ENCODE data around the gene ADORA2B.
"Not testable (repeated sequence)": the region's sequence is repeated elsewhere in the genome, so short reads cannot be mapped to it uniquely, and the experiment has no call there.

Gene ADORA2B

DNA sequence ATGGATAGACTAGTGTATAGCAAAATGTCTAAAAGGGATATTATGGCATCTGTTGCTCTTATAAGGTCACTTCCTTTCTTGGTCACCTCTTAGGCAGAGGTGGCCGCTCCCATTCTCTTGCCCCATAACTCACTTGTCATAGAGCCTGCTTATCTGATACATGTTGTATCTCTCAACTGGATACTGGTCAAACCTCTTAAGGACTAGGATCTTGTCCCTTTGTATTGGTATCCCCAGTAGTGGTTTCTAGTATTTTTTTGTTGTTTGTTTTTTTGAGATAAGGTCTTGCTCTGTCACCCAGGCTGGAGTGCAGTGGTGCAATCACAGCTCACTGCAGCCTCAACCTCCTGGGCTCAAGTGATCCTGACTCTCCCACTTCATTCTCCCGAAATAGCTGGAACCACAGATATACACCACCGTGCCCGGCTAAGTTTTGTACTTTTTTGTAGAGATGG, 27.6 kb downstream of the ADORA2B start:
- Histone ChIP-seq H3K4me3 (ENCODE audit: low read depth in 1 of 2, low read length in 2 of 2) (no peak overlapping the region), H3K9me3 (ENCODE audit: low read length) (no peaks in the 10 kb centered on the region), H3K36me3 (ENCODE audit: insufficient read depth, low read length) (peaks cover 23% of the 10 kb centered on the region), H3K9ac (ENCODE audit: low read length) (no peak overlapping the region), H3K27ac (ENCODE audit: low read depth, low read length) (no peak overlapping the region), H3K4me1 (ENCODE audit: insufficient read depth, low read length) (peaks cover 8% of the 10 kb centered on the region), H3K27me3 (ENCODE audit: control insufficient read depth in 1 of 2, insufficient read depth in 2 of 2, low read length in 2 of 2) (no peaks in the 10 kb centered on the region)

GRCh38 chr17:15973016-15973415, 28.1 kb downstream of the ADORA2B start:
- peaks cover 8% of the 10 kb centered on the region for H3K4me1 ChIP-seq (ENCODE audit: insufficient read depth, low read length)
- H3K36me3 ChIP-seq (ENCODE audit: insufficient read depth, low read length), result peaks cover 27% of the 10 kb centered on the region
- no peaks in the 10 kb centered on the region for H3K9me3 ChIP-seq (ENCODE audit: low read length)

DNA sequence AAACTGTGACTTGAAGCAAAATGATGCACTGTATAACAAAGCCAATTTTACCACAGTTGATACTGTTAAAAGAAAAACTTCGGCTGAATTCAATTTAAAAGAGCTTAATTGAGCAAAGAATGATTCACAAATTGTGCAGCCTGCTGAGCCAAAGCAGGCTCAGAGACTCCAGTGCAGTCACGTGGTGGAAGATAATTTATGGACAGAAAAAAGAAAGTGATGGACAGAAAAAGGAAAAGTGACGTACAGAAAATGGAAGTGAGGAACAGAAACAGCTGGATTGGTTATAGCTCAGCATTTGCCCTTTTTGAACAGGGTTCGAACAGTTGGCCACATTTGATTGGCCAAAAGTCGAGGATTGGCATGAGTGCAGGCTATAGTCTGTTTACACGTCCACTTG, 28.9 kb downstream of the ADORA2B start:
- H3K9me3 ChIP-seq (ENCODE audit: low read length), result no peaks in the 10 kb centered on the region
- H3K4me3 ChIP-seq (ENCODE audit: low read depth in 1 of 2, low read length in 2 of 2), result no peak overlapping the region
- no peak overlapping the region for H3K9ac ChIP-seq (ENCODE audit: low read length)
- no peaks in the 10 kb centered on the region for H3K27me3 ChIP-seq (ENCODE audit: control insufficient read depth in 1 of 2, insufficient read depth in 2 of 2, low read length in 2 of 2)
- H3K27ac ChIP-seq (ENCODE audit: low read depth, low read length), result no peak overlapping the region
- H3K36me3 ChIP-seq (ENCODE audit: insufficient read depth, low read length), result peaks cover 28% of the 10 kb centered on the region
- peaks cover 8% of the 10 kb centered on the region for H3K4me1 ChIP-seq (ENCODE audit: insufficient read depth, low read length)

More at GRCh38 chr17:15973016-15973415, 28.1 kb downstream of the ADORA2B start:
- Histone ChIP-seq H3K4me3 (ENCODE audit: low read depth in 1 of 2, low read length in 2 of 2) (no peak overlapping the region), H3K9ac (ENCODE audit: low read length) (no peak overlapping the region), H3K27ac (ENCODE audit: low read depth, low read length) (no peak overlapping the region), H3K27me3 (ENCODE audit: control insufficient read depth in 1 of 2, insufficient read depth in 2 of 2, low read length in 2 of 2) (no peaks in the 10 kb centered on the region)

- Histone ChIP-seq H3K4me1 (ENCODE audit: insufficient read depth, low read length) (peaks cover 8% of the 10 kb centered on the region), H3K36me3 (ENCODE audit: insufficient read depth, low read length) (peaks cover 51% of the 10 kb centered on the region), H3K9ac (ENCODE audit: low read length) (no peak overlapping the region), H3K9me3 (ENCODE audit: low read length) (no peaks in the 10 kb centered on the region), H3K4me3 (ENCODE audit: low read depth in 1 of 2, low read length in 2 of 2) (no peak overlapping the region), H3K27ac (ENCODE audit: low read depth, low read length) (no peak overlapping the region), H3K27me3 (ENCODE audit: control insufficient read depth in 1 of 2, insufficient read depth in 2 of 2, low read length in 2 of 2) (no peaks in the 10 kb centered on the region)
Observed at GRCh38 chr17:15977894-15978293, 33.0 kb downstream of the ADORA2B start.

- Histone ChIP-seq H3K9me3 (ENCODE audit: low read length) (no peaks in the 10 kb centered on the region), H3K27ac (ENCODE audit: low read depth, low read length) (no peak overlapping the region), H3K36me3 (ENCODE audit: insufficient read depth, low read length) (peaks cover 51% of the 10 kb centered on the region), H3K9ac (ENCODE audit: low read length) (no peak overlapping the region), H3K27me3 (ENCODE audit: control insufficient read depth in 1 of 2, insufficient read depth in 2 of 2, low read length in 2 of 2) (no peaks in the 10 kb centered on the region), H3K4me1 (ENCODE audit: insufficient read depth, low read length) (peaks cover 8% of the 10 kb centered on the region), H3K4me3 (ENCODE audit: low read depth in 1 of 2, low read length in 2 of 2) (no peak overlapping the region)
Observed at GRCh38 chr17:15978606-15979005, 33.7 kb downstream of the ADORA2B start.

- H3K4me3 ChIP-seq (ENCODE audit: low read depth in 1 of 2, low read length in 2 of 2); H3K9ac ChIP-seq (ENCODE audit: low read length); H3K27ac ChIP-seq (ENCODE audit: low read depth, low read length); H3K27me3 ChIP-seq (ENCODE audit: control insufficient read depth in 1 of 2, insufficient read depth in 2 of 2, low read length in 2 of 2); H3K4me1 ChIP-seq (ENCODE audit: insufficient read depth, low read length); H3K9me3 ChIP-seq (ENCODE audit: low read length): not testable (repeated sequence)
- peaks cover 53% of the 10 kb centered on the region for H3K36me3 ChIP-seq (ENCODE audit: insufficient read depth, low read length)
Observed at GRCh38 chr17:15979013-15979412, 34.1 kb downstream of the ADORA2B start.

DNA sequence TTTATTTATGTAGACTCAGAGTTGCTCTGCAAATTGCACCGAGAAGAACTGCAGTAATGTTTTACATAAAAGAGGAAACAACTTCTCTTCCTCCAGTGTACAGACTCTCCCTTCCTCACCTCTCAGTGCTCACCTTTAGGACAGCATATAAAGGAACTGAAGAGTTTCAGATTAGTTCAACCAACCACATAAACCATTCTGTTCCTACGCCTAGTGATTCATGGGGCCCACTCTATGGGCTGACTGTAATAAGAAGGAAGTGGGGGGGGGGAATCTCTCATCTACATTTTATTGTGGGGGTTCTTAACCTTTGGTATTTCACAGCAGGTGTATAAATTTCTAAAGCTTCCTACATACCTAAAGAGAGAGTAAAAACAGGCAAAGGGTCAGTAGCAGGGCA, 36.3 kb downstream of the ADORA2B start:
- no peak overlapping the region for H3K27ac ChIP-seq (ENCODE audit: low read depth, low read length)
- H3K27me3 ChIP-seq (ENCODE audit: control insufficient read depth in 1 of 2, insufficient read depth in 2 of 2, low read length in 2 of 2), result no peaks in the 10 kb centered on the region
- H3K9ac ChIP-seq (ENCODE audit: low read length), result no peak overlapping the region
- peaks cover 8% of the 10 kb centered on the region for H3K4me1 ChIP-seq (ENCODE audit: insufficient read depth, low read length)
- peaks cover 51% of the 10 kb centered on the region for H3K36me3 ChIP-seq (ENCODE audit: insufficient read depth, low read length)
- no peak overlapping the region for H3K4me3 ChIP-seq (ENCODE audit: low read depth in 1 of 2, low read length in 2 of 2)
- no peaks in the 10 kb centered on the region for H3K9me3 ChIP-seq (ENCODE audit: low read length)

- Histone ChIP-seq H3K9me3 (ENCODE audit: low read length) (no peaks in the 10 kb centered on the region), H3K4me1 (ENCODE audit: insufficient read depth, low read length) (peaks cover 3% of the 10 kb centered on the region), H3K36me3 (ENCODE audit: insufficient read depth, low read length) (peaks cover 45% of the 10 kb centered on the region), H3K4me3 (ENCODE audit: low read depth in 1 of 2, low read length in 2 of 2) (no peak overlapping the region), H3K9ac (ENCODE audit: low read length) (no peak overlapping the region), H3K27me3 (ENCODE audit: control insufficient read depth in 1 of 2, insufficient read depth in 2 of 2, low read length in 2 of 2) (no peaks in the 10 kb centered on the region), H3K27ac (ENCODE audit: low read depth, low read length) (no peak overlapping the region)
Observed at GRCh38 chr17:15981646-15982580, 37.0 kb downstream of the ADORA2B start.

DNA sequence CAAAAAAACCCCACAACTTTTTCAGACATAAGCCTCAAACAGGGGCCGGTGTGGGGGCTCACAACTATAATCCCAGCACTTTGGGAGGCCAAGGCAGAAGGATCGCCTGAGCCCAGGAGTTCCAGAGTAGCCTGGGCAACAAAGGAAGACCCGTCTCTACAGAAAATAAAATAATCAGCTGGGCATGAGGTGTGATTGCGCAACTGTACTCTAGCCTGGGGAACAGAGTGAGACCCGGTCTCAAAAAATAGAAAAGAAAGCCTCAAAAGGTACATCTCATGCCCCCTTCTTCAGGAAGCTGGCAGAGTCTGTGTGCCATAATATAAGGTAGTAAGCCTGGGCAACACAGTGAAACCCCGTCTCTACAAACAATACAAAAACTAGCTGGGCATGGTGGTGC, 51.4 kb downstream of the ADORA2B start:
- Histone ChIP-seq H3K4me3 (ENCODE audit: low read depth in 1 of 2, low read length in 2 of 2) (no peak overlapping the region), H3K4me1 (ENCODE audit: insufficient read depth, low read length) (peaks cover 18% of the 10 kb centered on the region), H3K9ac (ENCODE audit: low read length) (no peak overlapping the region), H3K27me3 (ENCODE audit: control insufficient read depth in 1 of 2, insufficient read depth in 2 of 2, low read length in 2 of 2) (no peaks in the 10 kb centered on the region), H3K27ac (ENCODE audit: low read depth, low read length) (no peak overlapping the region), H3K36me3 (ENCODE audit: insufficient read depth, low read length) (peaks cover 14% of the 10 kb centered on the region), H3K9me3 (ENCODE audit: low read length) (no peaks in the 10 kb centered on the region)

DNA sequence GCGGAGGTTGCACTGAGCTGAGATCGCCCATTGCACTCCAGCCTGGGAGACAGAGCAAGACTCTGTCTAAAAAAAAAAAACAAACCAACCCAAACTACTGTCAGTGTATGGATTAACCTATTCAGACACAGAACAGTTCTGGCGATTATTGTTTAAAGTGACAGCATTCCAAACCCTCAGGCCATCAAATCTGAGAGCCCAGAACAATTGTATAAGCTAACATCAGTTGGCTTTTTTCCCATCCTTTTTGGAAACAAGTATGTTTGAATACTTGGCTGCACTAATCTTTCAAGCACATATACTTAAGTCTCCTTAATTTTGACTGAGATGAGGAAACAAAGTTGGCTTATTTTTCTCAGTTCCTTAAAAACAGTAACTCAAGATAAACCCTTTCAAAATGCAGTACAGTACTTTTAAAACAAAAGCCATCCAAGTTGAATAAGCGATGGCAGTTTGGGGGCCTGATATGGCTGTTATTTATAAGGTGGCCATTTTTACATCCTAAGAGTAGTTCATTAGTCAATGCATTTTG, 53.2 kb downstream of the ADORA2B start:
- Histone ChIP-seq H3K27me3 (ENCODE audit: control insufficient read depth in 1 of 2, insufficient read depth in 2 of 2, low read length in 2 of 2) (no peaks in the 10 kb centered on the region), H3K4me3 (ENCODE audit: low read depth in 1 of 2, low read length in 2 of 2) (peak overlapping the region in 1 of 2 donors; percentile 89), H3K27ac (ENCODE audit: low read depth, low read length) (no peak overlapping the region), H3K4me1 (ENCODE audit: insufficient read depth, low read length) (peaks cover 21% of the 10 kb centered on the region), H3K9me3 (ENCODE audit: low read length) (no peaks in the 10 kb centered on the region), H3K36me3 (ENCODE audit: insufficient read depth, low read length) (peaks cover 32% of the 10 kb centered on the region), H3K9ac (ENCODE audit: low read length) (no peak overlapping the region)

DNA sequence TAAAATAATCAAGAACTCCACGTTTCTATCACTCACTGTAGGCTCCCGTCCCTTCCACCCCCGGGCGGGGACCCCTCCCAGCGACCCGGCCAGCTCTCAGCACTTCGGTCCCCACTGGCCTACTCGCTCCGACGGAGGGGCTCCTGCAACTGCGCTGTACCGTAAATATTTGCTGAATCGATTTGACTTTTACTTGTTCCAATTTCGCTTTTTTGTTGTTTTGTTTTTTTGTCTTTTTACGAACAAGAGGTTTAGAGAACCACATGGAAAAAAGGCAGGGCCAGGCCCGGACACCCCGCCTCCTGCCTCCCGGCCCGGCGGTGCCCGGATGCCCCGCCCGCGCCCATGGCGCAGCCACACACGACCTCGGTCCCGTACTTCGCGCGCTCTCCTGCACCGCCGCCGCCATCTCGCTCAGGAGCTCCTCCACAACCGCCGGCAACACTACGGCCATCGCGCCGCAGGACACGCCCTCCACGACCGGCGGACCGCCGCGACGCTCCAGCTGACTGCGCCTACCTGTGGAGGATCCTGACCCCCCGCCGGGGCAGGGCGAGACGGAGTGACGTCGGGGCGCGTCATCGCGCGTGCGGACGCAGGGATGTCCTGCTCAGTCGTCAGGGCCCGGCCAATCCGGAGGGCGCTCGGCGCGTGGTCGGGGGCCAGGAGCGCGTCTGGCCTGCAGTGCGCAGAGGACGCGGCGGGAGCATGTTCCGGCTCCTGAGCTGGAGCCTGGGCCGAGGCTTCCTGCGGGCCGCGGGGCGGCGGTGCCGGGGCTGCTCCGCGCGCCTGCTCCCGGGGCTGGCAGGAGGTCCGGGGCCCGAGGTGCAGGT, 54.4 kb downstream of the ADORA2B start, which contains the start of the genes TTC19 and ZSWIM7:
TSS of gene TTC19 (plus strand) at position 684 of the 833 bp plus-strand sequence. CDS start at position 709, 25 bp downstream.
TSS of gene ZSWIM7 (minus strand) at position 564 of the 833 bp plus-strand sequence. CDS start at position 454, 110 bp downstream.
- H3K27ac ChIP-seq (ENCODE audit: low read depth, low read length), result peak within 1 kb of the TSS; percentile 93
- H3K4me3 ChIP-seq (ENCODE audit: low read depth in 1 of 2, low read length in 2 of 2), result peak within 1 kb of the TSS; percentile 80 to 89
- peaks cover 41% of the 10 kb centered on the region for H3K36me3 ChIP-seq (ENCODE audit: insufficient read depth, low read length)
- no peaks in the 10 kb centered on the region for H3K9me3 ChIP-seq (ENCODE audit: low read length)
- no peaks in the 10 kb centered on the region for H3K27me3 ChIP-seq (ENCODE audit: control insufficient read depth in 1 of 2, insufficient read depth in 2 of 2, low read length in 2 of 2)
- H3K9ac ChIP-seq (ENCODE audit: low read length), result peak within 1 kb of the TSS; percentile 87
- peaks cover 21% of the 10 kb centered on the region for H3K4me1 ChIP-seq (ENCODE audit: insufficient read depth, low read length)
